Activated CD8-positive, alpha-beta memory T cell treated with anti-CD3 and anti-CD28 coated beads, Interleukin-2, amount 50 U/mL, for 24 hours (primary cell): ENCODE data around the gene ZNF714.
A peak's percentile ranks its signal among the peaks of the same experiment; 100 is the strongest.
"Not testable (repeated sequence)": the region's sequence is repeated elsewhere in the genome, so short reads cannot be mapped to it uniquely, and the experiment has no call there.

ENCODE experiments used
- DNase-seq: peaks from one replicate; pipeline ENCODE4 v3.0.0-alpha.2; 2020; ENCODE audit errors: extremely low read depth

ZNF714 gene

GRCh38 chr19:21130097-21130775 is 48.2 kb downstream of the ZNF714 start:
- DNase-seq: no peak

- no peak for DNase-seq
Measured at GRCh38 chr19:21133633-21134032, 51.6 kb downstream of the ZNF714 start.

GRCh38 chr19:21134934-21135366 is 52.9 kb downstream of the ZNF714 start:
- DNase-seq: no peak

- no peak for DNase-seq
Measured at GRCh38 chr19:21135433-21135832, 53.4 kb downstream of the ZNF714 start.

- no peak for DNase-seq
Measured at GRCh38 chr19:21138130-21138529, 56.1 kb downstream of the ZNF714 start.

GRCh38 chr19:21141006-21141405 is 59.0 kb downstream of the ZNF714 start:
- not testable (repeated sequence) for DNase-seq

GRCh38 chr19:21141787-21142464 is 59.9 kb downstream of the ZNF714 start, which contains the start of gene ZNF431:
Gene ZNF431 (plus strand): TSS chr19:21142040. CDS start chr19:21142184, 144 bp downstream.
- DNase-seq: peak; percentile 79

- DNase-seq: no peak
Measured at GRCh38 chr19:21143428-21143827, 61.4 kb downstream of the ZNF714 start.

GRCh38 chr19:21143854-21144253 is 61.9 kb downstream of the ZNF714 start:
- no peak for DNase-seq

GRCh38 chr19:21147540-21147939 is 65.5 kb downstream of the ZNF714 start:
- DNase-seq: no peak

GRCh38 chr19:21148681-21149080 is 66.7 kb downstream of the ZNF714 start:
- DNase-seq: no peak

- no peak for DNase-seq
Measured at GRCh38 chr19:21149877-21150276, 67.9 kb downstream of the ZNF714 start.

GRCh38 chr19:21151460-21151859 is 69.5 kb downstream of the ZNF714 start:
- no peak for DNase-seq

GRCh38 chr19:21158523-21159135 is 76.6 kb downstream of the ZNF714 start:
- DNase-seq: no peak

GRCh38 chr19:21164541-21164940 is 82.5 kb downstream of the ZNF714 start:
- DNase-seq: no peak

GRCh38 chr19:21166436-21166835 is 84.4 kb downstream of the ZNF714 start:
- DNase-seq: no peak
